ENCODE data around the gene EBPL.
A peak's percentile ranks its signal among the peaks of the same experiment; 100 is the strongest.
"Not testable (repeated sequence)": the region's sequence is repeated elsewhere in the genome, so short reads cannot be mapped to it uniquely, and the experiment has no call there.

EBPL gene

DNA sequence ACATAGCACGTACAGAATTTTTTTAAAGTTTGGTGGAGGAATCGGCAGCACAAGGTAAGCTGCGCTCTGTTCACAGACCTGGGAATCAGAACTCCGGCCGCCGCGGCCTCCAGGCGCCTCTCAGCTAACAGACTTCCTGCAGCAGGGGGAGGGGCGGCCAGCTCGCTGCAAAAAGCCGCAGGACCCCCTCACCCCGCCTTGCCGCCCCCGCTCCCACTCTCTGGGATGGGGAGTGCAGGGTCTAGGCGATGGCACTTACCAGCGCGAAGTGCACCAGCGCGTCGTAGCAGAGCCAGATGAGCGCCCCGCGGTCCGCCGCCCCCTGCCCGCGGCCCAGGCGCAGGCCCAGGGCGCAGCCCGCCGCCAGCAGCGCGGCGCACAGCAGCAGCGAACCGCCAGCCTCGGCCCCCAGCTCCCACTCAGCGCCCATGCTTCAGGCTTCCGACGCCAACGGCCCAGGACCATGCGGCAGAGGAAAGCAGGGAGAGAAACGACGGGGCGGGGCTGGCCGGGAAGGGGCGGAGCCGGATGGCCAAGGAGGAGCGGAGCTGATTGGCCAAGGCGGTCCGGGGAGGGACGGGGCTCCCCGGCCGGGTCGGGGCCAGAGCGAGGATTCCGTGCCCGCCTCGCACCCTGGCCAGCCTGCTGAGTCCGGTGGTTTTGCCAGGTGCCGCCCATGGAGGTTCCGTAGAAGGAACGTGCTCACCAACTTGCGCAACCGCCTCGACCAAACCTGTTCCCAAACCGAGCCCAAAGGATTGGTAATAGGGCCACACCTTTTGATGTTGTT is at the start of gene EBPL:
TSS of gene EBPL (minus strand) at position 492 of the 790 bp plus-strand sequence. CDS start at position 430, 62 bp downstream.
- DNase-seq (ENCODE audit: low spot score), result peak; percentile 98

GRCh38 chr13:49740870-49741269 is 49.6 kb upstream of the EBPL start:
- no peak for DNase-seq (ENCODE audit: low spot score)

DNA sequence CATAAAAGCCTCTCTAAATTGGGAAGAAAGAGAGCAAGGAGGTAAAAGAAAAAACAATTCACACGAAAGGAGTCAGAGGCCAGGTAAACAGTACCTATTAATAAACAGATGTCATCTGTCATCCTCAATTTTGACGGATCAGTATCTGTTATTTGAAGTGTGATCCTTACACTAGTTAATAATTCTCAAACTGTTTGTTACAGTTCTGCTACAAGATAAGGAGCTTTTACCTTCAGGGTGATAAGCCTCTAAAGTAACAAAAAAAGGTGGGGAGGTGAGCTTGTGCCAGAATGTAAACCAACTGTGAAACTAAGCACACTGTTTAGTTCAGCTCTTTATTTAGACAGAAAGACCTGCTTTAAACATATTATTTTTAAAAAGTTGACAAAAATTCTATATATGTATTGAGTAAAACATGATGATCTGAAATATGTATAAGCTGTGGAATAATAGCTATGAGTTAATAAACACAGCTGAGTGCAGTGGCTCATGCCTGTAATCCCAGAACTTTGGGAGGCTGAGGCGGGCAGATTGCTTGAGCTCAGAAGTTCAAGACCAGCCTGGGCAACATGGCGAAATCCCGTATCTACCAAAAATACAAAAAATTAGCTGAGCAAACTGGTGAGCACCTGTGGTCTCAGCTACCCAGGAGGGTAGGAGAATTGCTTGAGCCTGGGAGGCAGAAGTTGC is 48.4 kb upstream of the EBPL start:
- DNase-seq (ENCODE audit: low spot score), result no peak

- DNase-seq (ENCODE audit: low spot score), result peak; percentile 9
These were observed 42.1 kb upstream of the EBPL start for GRCh38 chr13:49733181-49733951.

DNA sequence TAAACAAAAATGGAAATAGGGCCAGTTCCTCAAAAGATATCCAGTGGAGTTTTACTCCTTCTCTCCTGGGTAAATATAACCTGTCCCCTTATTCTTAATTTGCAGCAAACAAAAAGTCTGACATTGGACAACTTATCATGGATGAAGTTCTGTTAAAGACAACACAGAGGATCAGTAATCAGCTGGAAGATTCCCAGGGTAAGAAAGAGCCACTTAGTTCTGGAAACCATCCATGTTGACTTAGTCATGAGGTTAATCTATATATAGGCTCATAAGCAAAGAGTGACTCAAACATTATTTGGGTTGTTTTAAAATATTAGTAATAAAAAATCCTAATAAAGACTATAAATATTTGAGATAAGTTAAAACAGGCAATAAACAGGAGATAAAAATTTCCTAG is 40.5 kb upstream of the EBPL start:
- DNase-seq (ENCODE audit: low spot score), result peak; percentile 14

DNA sequence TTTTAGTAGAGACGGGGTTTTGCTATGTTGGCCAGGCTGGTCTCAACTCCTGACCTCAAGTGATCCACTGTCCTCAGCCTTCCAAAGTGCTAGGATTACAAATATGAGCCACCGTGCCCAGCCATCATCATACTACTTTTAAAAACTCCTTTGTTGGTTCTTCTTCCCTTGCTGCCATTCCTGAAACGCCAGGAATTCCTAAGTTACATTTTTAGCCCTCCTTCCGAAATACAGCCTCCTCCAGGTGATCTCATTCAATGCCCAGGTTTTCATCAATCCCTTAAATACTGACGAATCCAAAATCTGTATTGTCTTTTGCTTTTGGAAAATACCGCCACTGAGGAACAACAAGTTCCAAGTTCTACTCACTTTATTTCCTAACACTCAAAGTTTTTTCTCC is 25.3 kb upstream of the EBPL start:
- no peak for DNase-seq (ENCODE audit: low spot score)

DNA sequence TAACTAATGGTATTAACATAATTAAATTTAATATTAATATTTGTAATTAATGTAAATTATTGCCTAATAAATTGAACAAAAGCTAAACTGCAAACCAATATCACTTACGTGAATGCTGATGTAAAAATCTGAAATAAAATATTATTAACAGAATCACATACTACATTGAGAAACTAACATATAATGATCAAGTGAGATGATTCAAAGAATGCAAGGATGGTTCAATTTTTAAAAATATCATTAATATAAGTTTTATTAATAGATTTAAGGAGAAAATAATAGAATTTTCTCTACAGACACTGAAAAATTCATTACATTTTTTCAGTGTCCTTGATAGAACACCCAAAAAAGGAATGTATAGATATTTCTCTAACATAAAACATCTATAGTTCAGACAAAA is 23.5 kb upstream of the EBPL start:
- DNase-seq (ENCODE audit: low spot score), result no peak

DNA sequence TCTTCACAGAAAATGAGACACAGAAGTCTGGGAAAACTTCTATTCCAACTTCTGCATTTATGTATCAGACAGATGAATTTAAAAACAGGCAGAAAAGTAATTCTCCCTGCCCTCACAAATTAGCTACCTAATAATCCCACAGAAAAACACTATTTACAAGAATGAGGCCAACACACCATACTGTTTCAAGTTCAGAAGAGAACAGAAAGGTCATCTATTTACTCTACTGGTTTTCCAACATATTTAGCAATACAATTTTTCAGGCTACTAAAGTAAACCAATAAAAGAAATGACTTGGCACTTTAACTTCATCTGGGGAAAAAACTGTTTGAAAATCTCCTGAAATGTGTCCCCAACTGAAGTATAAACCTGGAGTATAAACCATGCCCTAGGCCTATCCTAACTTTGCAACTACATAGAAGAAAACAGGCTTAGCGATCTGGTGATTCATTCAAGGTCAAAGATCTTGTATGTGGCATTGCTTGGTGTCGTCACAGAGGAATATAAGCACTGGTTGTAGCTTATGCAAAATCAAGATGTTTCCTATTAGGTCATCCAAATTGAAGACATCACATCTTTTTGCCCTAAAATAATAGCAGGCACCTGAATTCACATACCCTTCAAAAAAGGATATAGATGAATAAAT is 20.1 kb upstream of the EBPL start:
- DNase-seq (ENCODE audit: low spot score), result no peak

DNA sequence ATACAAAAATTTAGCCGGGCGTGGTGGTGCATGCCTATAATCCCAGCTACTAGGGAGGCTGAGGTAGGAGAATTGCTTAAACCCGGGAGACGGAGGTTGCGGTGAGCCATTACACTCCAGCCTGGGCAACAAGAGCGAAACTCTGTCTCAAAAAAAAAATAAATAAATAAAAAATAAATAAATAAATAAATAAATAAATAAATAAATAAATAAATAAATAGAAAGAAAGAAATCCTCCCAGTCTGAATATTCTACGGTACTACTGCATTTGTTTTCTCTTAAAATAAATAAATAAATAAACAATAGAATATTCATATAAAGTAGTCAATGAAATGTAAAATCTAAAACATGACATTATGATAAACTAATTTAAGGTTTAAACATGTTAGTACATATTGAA is 13.0 kb upstream of the EBPL start:
- not testable (repeated sequence) for DNase-seq (ENCODE audit: low spot score)

- DNase-seq (ENCODE audit: low spot score), result no peak
These were observed 10.2 kb upstream of the EBPL start for GRCh38 chr13:49701491-49701890.

GRCh38 chr13:49697468-49697867 is 6.2 kb upstream of the EBPL start:
- no peak for DNase-seq (ENCODE audit: low spot score)

GRCh38 chr13:49694446-49694845 is 3.2 kb upstream of the EBPL start:
- DNase-seq (ENCODE audit: low spot score), result no peak

- no peak for DNase-seq (ENCODE audit: low spot score)
These were observed 2.6 kb upstream of the EBPL start for GRCh38 chr13:49693877-49694276.

DNA sequence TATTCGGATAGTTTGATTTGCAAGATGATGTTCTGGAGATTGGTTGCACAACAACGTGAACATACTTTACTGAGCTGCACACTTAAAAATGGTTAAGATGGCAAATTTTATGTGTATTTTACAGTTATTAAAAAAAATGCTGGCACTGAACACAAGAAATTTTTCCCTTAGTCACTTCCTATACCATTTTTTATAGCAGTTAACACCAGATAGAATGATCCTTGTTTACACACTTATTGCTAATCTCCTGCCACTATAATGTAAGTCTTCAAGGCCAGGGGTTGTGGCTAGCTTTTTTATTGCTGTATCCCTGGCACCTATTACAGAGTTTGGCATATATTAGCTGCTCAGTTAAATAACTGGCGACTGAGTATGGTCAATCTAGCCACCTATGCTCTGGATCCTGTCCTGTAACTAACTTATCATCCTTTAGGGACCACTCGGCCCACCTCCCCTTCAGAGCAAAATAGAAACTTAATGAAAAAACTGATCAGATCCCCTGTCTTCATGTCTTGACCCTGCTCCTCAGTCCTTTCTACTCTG is 2.0 kb upstream of the EBPL start:
- no peak for DNase-seq (ENCODE audit: low spot score)

GRCh38 chr13:49690133-49690994 is 922 bp downstream of the EBPL start:
- peak; percentile 36 for DNase-seq (ENCODE audit: low spot score)

DNA sequence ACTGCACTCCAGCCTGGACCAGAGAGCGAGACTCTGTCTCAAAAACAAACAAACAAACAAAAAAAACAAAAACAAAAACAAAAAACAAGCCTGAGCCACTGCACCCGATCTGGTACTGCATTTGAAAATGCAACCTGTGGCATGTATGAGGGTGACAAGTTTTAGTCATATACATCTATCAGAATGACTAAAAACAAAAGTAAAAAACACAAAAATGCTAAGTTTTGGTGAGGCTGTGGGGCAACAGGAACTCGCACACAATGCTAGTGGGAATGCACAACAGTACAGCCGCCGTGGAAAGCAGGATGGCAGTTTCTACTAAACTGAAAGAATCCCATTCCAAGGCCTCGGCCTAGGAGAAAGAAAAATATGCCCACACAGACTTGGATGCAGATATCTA is 7.8 kb downstream of the EBPL start:
- no peak for DNase-seq (ENCODE audit: low spot score)

DNA sequence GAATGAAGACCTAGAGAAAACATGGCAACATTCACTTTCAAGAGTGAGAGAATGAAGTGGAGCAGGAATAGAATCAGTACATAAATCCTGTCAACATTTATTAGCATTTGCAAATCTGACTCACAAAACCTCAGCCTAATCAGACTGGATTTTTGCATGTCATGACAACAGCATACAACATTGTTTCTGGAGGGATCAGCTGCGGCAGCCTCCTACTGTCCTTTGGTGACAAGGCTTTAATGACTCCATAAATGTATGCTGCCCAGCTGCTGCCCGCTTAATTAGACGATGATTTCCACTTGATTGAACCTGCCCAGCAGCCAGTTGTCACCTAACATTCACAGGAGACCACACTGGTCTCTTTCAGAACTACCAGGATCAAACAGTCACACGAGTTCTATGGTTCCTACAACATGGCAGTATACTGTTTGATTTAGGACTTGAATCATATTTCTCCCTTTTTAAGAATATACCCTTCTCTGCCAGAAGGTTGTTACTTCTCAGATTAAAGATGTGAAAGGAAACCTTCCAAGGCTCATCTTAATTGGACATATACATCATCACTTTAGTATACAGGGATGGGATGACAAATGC is 9.3 kb downstream of the EBPL start:
- peak; percentile 39 for DNase-seq (ENCODE audit: low spot score)

- DNase-seq (ENCODE audit: low spot score), result no peak
These were observed 12.0 kb downstream of the EBPL start for GRCh38 chr13:49679246-49679645.

GRCh38 chr13:49678191-49678914 is 12.9 kb downstream of the EBPL start:
- no peak for DNase-seq (ENCODE audit: low spot score)

Data from AG20443 (cell line).